HG02852 (cell line): Measurements from ENCODE around the gene BEX1.
"Not testable (repeated sequence)": the region's sequence is repeated elsewhere in the genome, so short reads cannot be mapped to it uniquely, and the experiment has no call there.

Experiments
- ATAC-seq: cut with Tn5 transposase; IDR thresholded peaks from one replicate; pipeline ENCODE4 v1.9.1; 2021; ENCODE audit warnings: mild to moderate bottlenecking, moderate library complexity; ENCODE audit not compliant: unreplicated experiment

Gene BEX1

DNA sequence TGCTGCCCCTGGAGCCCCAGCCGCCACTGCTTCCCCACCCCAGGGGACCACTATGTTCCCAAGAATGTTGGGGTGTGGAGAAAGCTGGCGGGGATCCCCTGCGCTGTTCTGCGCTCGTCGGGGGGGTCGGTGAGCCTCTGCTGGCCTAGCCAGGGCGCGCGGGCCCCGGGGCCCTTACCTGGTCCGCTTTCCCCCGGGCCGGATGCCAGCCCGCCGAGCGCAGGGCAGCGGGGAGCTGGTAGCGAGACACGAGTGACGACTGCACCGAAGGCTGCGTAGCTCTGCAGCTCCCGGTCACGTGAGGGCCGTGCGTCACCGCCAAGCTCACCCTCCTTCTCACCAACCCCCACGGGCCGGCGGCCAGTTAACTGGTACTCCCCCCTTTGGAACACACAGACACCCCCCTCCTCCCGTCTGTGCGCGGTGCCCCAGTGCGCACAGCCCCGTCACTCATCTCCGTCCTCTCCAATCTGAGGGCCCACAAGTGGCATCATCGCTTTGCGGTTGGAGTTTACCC, at the start of gene BEX1:
Gene BEX1, minus strand, starts transcription at position 254 of the 517 bp plus-strand sequence. CDS start 897 bp downstream, outside the sequence.
- no peak for ATAC-seq

DNA sequence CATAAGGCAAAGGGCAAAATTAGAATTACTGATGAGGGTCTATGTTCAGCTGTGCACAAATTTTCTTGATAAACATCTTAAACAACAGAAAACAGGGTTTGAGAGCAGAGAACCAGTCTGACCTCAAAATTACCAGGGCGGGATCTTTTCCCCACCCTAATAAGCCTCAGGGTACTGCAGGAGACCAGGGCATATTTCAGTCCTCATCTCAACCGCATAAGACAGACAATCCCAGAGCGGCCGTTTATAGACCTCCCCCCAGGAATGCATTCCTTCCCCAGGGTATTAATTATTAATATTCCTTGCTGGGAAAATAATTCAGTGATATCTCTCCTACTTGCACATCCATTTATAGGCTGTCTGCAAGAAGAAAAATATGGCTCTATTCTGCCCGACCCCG, 45.5 kb upstream of the BEX1 start:
- not testable (repeated sequence) for ATAC-seq

DNA sequence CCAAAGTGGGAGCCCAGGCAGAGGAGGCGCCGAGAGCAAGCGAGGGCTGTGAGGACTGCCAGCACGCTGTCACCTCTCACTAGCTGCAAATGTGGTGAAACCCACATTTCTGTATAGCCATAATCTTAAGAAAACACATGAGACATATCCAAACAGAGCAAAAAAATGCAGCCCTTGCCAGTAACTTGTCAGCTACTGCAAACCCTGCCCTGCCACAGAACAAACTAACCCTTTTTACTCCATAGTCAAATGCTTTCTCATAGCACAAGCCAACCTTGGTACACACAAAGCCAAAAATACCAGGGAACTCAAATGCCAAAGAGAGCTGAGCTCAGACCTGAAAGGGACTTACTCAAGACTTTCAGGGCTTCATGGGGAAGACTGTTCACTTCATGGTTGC, 43.9 kb upstream of the BEX1 start:
- ATAC-seq, result no peak

DNA sequence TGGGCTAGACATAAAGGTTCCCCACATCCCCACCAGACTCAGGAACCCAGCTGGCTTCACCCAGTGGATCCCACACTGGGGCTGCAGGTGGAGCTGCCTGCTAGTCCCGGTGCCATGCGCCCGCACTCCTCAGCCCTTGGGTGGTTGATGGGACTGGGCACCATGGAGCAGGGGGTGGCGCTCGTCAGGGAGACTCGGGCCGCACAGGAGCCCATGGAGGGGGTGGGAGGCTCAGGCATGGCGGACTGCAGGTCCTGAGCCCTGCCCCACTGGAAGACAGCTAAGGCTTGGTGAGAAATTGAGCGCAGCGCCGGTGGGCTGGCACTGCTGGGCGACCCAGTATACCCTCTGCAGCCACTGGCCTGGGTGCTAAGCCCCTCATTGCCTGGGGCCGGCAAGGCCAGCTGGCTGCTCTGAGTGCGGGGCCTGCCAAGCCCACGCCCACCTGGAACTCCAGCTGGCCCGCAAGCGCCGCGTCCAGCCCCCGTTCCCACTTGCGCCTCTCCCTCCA, 43.3 kb upstream of the BEX1 start:
- not testable (repeated sequence) for ATAC-seq

DNA sequence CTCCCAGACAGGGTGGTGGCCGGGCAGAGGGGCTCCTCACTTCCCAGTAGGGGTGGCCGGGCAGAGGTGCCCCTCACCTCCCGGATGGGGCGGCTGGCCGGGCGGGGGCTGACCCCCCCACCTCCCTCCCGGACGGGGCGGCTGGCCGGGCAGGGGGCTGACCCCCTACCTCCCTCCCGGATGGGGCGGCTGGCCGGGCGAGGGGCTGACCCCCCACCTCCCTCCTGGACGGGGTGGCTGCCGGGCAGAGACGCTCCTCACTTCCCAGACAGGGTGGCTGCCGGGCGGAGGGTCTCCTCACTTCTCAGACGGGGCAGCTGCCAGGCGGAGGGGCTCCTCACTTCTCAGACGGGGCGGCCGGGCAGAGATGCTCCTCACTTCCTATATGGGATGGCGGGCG, 40.4 kb upstream of the BEX1 start:
- not testable (repeated sequence) for ATAC-seq

DNA sequence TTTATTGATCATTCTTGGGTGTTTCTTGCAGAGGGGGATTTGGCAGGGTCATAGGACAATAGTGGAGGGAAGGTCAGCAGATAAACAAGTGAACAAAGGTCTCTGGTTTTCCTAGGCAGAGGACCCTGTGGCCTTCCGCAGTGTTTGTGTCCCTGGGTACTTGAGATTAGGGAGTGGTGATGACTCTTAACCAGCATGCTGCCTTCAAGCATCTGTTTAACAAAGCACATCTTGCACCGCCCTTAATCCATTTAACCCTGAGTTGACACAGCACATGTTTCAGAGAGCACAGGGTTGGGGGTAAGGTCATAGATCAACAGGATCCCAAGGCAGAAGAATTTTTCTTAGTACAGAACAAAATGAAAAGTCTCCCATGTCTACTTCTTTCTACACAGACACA, 39.9 kb upstream of the BEX1 start:
- not testable (repeated sequence) for ATAC-seq

DNA sequence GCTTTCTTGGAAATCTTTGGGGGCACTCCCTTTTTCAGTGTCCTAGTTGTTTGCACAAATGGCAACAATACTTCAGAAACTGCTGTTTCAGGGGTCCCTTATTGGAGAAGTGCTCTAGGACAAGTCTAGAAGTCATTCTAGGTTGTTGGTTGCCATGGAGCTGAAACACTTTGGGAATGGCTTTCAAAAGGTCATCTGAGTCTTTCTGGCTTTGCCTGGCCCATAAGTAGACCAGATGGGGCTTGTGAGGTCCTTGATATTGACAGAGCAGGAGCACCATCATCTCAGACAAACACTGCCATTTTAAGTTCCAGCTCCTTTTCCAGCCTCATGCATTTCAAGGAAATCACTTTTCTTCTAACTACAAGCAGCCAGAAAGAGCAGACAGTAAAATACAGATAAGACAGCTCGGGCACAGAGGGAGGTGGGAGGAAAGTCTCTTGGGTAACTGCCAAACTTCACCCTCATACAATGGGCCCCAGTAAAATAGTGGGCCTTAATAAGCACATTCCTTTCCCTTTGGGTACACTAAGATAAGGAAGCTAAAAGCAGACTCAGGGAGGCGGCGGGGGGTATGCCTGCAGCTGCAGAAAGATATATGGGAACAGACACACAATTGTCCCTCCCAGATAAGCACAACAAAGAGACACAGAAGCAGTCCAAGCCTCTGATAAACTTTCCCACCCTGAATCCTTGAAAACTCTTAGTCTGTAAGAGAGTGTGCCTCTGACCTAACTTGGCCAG, 37.5 kb upstream of the BEX1 start:
- no peak for ATAC-seq

DNA sequence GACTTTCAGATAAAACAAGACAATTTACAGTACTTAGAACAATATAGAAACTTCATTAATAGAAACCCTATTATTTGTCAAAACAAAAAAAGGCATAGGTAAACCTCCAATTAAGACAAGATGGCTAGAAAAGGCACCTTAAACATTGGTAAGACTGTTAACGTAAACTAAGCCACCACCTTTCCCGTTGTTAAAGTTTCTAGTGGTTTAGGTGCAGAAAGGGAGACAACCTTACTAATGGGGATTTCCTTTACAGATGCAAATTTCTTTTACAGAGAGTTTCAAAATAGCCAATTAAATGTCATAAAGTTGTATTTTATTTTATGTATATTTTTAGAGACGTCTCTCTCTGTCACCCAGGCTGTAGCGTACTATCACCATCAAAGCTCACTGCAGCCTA, 36.5 kb upstream of the BEX1 start:
- ATAC-seq, result no peak

DNA sequence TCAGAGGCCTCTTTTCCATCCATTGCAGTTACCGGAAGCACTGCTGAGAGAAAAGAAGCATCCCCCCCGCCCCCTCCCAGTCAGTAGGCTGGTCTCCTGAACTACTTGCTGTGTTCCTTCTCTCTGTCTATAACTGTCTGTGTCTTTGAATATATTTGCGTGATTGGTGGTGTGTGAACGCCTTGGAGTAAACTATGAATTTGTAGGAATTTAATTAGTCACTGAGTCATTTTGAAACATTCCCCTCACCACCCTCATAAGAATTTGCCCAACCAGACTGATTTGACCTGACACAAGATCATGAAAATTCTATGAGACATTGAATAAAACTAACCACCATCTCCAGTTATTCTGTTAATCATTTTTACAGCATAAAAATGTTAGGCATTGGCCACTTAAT, 35.7 kb upstream of the BEX1 start:
- ATAC-seq, result no peak

DNA sequence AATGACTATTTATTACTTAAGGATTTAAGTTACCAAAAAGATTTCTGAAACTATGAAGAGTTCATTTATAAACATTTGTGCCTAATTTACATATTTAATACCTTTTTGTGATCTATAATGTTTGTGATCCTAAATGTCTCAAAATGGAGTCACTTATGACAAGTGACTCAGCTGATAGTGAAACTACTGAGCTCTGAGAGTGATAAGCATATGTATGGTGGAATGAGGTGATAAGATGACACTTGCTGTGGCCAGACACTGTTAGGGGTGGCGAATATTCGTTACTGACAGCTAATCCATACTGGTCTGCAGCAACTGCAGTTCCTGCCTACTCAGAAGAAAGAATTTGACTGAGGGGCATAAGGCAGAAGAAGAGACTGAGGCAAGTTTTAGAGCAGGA, 34.5 kb upstream of the BEX1 start:
- ATAC-seq, result no peak

DNA sequence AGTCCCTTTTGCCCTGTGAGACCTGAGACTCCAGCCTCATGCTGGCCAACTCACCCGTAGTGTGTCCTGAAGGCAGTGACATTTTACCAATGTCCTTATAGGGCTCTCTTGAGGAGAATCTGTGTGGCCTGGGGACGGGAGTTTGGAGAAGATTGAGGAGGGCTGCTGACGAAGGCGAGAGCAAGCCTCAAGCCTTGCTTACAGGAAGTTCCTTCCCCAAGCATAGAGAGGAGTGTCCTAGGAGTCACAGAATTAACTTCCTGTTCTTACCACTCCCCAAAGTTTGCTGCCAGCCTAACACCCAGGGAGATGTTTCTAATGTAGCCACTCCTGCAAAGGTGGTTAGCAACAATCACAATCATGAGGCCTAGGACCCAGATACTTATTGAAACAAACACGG, 29.0 kb upstream of the BEX1 start, which contains the start of gene NXF3:
Gene NXF3, minus strand, starts transcription at position 202 of the 400 bp plus-strand sequence. Its CDS starts 120 bp downstream, at position 82.
- ATAC-seq, result no peak

DNA sequence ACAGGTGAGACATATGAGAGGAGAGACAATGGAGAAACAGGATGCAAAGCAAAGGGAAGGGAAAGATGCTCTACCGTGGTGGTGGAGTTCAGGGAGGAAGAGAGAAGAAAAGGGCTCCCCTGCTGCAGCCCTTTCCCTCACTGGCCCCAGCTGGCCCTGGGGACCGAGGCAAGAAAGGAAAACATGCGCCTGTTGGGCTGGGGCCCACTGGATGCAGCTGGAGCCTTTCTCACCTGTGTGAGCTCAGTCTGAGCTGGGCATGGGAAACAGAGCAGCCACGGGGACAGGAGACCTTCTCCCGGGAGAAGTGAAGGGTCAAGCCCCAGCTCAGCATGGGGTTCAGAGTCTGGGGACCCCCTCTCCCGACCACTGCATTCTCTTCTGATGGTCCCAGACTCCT, 17.1 kb upstream of the BEX1 start:
- no peak for ATAC-seq

DNA sequence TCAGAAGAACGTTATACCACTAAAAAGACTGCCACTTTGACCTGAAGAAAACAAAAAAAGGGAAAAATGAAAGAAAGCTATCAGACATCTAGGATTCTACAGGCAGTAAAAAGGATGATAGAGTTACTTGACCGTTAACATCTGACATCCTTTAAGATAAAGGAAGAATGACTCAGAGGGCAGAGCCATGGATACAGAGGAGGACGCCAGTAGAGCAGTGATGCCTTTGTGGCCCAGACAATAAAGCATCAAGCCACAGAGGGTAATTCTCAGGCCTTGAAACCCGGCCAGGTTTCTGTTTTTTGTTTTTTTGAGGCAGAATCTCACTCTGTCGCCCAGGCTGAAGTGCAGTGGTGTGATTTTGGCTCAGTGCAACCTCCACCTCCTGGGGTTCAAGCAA, 9.5 kb upstream of the BEX1 start:
- no peak for ATAC-seq

DNA sequence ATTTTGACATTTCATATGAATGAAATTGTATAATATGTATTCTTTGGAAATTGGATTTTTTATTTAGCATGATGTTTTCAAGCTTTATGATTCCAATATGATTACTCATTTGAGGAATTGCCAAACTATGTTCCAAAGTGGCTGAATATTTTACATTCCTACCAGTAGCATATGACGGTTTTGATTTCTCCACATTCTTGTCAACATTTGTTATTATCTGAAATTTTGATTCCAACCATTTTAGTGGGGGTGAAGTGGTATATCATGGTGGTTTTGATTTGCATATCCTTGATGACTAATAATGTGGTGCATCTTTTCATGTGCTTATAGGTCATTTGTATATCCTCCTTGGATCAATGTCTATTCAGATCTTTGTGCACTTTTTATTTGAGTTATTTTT, 2.6 kb upstream of the BEX1 start:
- no peak for ATAC-seq

DNA sequence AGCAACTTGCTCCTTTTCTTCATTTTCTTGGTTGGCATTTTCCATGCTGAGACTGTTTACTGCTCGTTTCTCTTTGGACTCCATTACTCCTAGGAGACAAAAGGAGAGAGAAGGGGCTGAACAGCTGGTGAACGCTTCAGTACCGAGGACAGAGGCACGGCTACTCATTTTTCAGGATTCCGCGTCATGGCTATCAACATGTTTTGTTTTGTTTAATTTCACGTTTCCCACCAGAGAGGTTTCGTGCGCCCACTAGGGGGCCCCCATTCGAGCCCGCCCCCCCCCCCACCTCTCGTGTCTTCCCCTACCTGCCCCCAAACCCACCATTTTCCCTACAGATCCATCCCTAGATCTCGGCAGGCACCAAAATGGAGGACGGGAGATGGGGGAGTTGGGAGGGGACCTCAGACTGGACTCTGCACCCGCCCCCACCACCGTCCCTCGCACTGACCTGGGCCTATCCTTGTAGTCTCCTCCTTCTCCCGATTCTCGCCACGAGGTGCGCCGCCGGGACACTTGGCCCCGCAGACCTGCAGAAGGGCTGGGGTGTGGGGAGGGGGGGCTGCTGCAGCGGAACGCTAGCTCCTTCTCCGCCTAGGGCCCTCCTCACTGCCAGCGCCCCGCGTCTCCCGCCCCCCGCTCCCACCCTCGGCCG, 653 bp downstream of the BEX1 start:
- no peak for ATAC-seq

DNA sequence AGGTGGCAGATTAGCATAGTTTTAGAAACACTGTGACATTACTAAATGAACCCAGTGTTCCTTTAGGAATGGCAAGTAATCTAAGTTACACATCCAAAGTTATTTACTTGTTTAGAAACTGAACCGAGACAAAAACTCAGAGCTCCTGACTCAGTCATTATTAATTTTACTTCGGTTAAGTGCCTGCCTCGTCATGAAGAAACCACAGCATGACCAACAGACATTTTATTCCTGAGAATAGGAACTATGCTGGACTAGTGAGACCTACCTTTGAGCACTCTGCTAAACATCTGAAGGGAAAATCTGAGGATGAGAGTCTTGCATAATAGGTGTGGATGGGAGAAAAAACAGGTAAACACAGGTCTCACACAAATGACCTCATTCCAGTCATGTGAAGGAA, 2.5 kb downstream of the BEX1 start:
- no peak for ATAC-seq

DNA sequence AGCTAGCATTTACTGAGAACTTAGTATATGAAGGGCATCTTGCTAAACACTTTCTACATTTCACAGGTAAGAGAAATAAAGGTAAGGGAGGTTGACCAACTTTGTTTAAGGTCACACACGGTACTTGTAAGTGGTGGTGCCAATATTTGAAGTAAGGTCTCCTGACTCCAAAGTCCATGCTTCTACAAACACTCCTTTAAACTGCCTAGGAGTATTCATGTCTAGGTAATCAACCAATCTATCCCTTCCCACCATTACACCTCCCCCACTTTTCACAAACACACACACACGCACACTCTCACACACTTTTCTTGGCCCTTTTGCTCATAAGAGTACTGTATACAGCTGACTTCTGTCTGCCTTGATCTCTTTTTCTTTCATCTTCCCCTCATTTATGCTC, 7.1 kb downstream of the BEX1 start:
- ATAC-seq, result no peak

DNA sequence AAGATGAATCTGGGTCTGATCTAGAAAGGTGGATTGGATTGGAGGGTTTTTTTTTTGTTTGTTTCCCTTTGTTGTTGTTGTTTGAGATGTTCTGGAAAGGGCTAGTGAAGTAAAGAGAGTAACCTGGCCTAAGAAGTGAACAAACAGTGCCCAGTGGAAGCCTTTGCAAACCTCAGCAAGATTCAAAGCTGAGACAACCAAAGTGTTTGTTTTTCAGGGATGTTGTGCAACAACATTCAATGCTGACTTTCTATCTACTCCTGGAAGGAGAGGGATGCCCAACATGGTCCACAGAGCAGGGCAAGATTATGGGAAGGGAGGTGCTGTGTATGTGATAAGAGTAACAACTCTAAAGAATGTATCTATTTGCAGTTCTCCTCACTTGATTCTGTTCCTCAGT, 11.3 kb downstream of the BEX1 start:
- ATAC-seq, result no peak

DNA sequence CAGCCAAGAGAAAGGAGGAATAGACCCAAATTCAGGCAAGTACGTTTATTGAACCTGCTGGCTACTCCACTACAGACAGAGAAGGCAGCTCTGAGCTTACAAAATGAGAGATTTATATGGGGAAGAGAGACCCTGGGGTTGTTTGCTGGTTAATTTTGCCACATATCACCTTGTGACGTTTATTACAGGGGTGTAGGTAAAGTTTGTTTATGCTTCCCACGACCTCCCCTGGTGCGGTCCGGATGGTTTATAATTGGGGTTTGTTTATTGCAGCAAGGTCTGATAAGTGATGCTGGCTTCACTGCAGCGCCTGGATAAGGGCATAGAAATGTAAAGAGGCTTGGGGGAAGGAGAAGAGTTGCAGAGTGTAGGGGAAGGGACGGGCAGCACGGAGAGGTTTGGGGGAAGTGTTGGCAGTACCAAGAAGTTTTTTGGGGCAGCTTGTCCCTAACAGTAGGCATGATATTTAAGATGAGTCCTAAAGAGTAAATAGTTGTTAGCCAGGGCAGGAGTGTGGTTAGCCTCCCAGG, 12.6 kb downstream of the BEX1 start:
- ATAC-seq, result no peak

DNA sequence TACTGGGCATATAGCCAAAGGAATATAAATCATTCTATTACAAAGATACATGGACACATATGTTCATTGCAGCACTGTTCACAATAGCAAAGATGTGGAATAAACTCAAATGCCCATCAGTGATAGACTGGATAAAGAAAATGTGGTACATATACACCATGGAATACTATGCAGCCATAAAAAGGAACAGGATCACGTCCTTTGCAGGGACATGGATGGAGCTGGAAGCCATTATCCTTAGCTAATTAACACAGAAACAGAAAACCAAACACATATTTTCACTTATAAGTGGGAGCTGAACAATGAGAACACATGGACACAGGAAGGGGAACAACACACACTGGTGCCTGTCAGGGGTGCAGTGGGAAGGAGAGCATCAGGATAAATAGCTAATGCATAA, 30.6 kb downstream of the BEX1 start:
- not testable (repeated sequence) for ATAC-seq

DNA sequence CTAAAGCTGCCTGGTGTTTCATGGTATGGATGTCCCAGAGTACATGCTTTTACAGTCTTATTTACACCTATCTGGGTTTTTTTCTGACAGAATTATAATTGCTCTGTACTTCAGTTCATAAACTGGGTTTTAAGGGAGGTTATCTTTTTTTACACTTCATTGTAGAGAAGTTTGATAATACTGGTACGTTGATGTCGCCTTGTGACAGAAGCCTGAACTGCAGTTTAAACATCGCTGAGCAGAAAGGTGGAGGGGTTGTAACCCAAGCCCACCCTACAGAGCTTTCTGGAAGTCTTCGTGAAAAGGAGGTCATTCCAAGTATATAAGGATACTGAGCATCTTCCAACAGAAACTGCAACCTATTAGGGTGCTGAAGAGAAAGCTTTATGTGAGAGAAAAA, 46.4 kb downstream of the BEX1 start:
- ATAC-seq, result no peak

DNA sequence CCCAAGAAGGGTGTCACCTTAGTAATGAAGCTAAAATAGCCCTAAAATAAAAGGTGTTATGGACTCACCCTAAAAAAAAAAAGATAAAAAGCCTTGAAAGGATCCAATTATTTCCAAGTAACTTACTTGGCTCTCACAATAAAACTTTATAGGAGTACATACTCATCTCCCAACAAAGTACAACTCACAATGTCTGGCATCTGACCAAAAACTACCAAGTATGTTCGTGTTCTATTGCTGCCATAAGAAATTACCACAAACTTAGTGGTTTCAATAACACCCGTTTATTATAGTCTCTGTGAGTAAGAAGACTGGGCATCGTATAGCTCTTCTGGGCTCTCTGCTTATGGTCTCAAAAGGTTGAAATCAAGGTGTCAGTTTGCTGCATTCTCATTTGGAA, 51.0 kb downstream of the BEX1 start:
- no peak for ATAC-seq
